CD4-positive, CD25-positive, alpha-beta regulatory T cell (primary cell): ENCODE data around the gene BMP7. TPM values are rescaled to one million over a fixed set of nuclear protein-coding genes. Genes with fewer than 3 reads are reported as not detected.

Source experiments
- ATAC-seq, 2 donors: fragments of 150-1000 bp; cut with Tn5 transposase; one replicate each; pipeline ENCODE4 v1.10.0; 2021; ENCODE audit warnings: low read depth in 2 of 2, moderate number of reproducible peaks in 2 of 2, moderate library complexity in 1 of 2
- DNase-seq, 3 donors: peaks; one replicate each; pipeline versions ENCODE4 v3.0.0 to v3.0.0-alpha.2; 2012 to 2022; ENCODE audit warnings: mixed read lengths in 1 of 3
- H3K27ac ChIP-seq: one replicate; pipeline ENCODE4 v1.7.0; 2013; ENCODE audit warnings: mild to moderate bottlenecking, low read length; ENCODE audit not compliant: insufficient read depth, poor library complexity, severe bottlenecking
- H3K27me3 ChIP-seq: one replicate; pipeline ENCODE4 v1.7.0; 2013; ENCODE audit warnings: low read length; ENCODE audit not compliant: control insufficient read depth, insufficient read depth
- H3K36me3 ChIP-seq: one replicate; pipeline ENCODE4 v1.7.0; 2013; ENCODE audit warnings: mild to moderate bottlenecking, low read length, moderate library complexity; ENCODE audit not compliant: control insufficient read depth, insufficient read depth
- H3K4me1 ChIP-seq: 2 replicates; pipeline ENCODE4 v1.7.0; 2013; ENCODE audit warnings: mild to moderate bottlenecking, low read length; ENCODE audit not compliant: insufficient read depth, control insufficient read depth, poor library complexity, severe bottlenecking
- H3K4me3 ChIP-seq: one replicate; pipeline ENCODE4 v1.7.0; 2013; ENCODE audit warnings: low read depth, mild to moderate bottlenecking, low read length, moderate library complexity
- H3K9me3 ChIP-seq, 2 experiments: 1 replicate in 1 of 2; 2 replicates in 1 of 2; pipeline ENCODE4 v1.7.0; 2013; ENCODE audit warnings: low read length in 2 of 2, mild to moderate bottlenecking in 1 of 2, moderate library complexity in 1 of 2; ENCODE audit not compliant: control insufficient read depth in 2 of 2
- H3K27ac Mint-ChIP-seq, 3 donors: one replicate each; pipeline ENCODE4 v1.8.0; 2020 to 2022; ENCODE audit warnings: mild to moderate bottlenecking in 3 of 3, mixed read lengths in 3 of 3, moderate library complexity in 2 of 3
- H3K27me3 Mint-ChIP-seq: one replicate; pipeline ENCODE4 v1.8.0; 2022; ENCODE audit warnings: mild to moderate bottlenecking, mixed read lengths
- H3K36me3 Mint-ChIP-seq: one replicate; pipeline ENCODE4 v1.8.0; 2020; ENCODE audit warnings: mixed read lengths
- H3K4me1 Mint-ChIP-seq, 4 donors: one replicate each; pipeline ENCODE4 v1.8.0; 2020 to 2022; ENCODE audit warnings: mixed read lengths in 4 of 4, mild to moderate bottlenecking in 1 of 4
- H3K4me3 Mint-ChIP-seq, 4 donors: one replicate each; pipeline ENCODE4 v1.8.0; 2020 to 2022; ENCODE audit warnings: mild to moderate bottlenecking in 4 of 4, mixed read lengths in 4 of 4, moderate library complexity in 3 of 4
- H3K9me3 Mint-ChIP-seq, 7 donors: one replicate each; pipeline ENCODE4 v1.8.0; 2020 to 2022; ENCODE audit warnings: mixed read lengths in 7 of 7, mild to moderate bottlenecking in 3 of 7, moderate library complexity in 2 of 7
- polyA plus RNA-seq, 4 donors: library from polyadenylated mRNA; unstranded; fragments of 300-500 nt; fragmentation: Illumina TruSeq; gene quantifications; one replicate each; pipeline ENCODE4 v1.2.3, GENCODE V29; 2021
- total RNA-seq: library from RNA; stranded (reverse); gene quantifications from one replicate; pipeline ENCODE4 v1.2.3, GENCODE V29; 2022

The BMP7 gene
- total and polyA plus RNA-seq, 5 donors from 2014 or later = not detected

- Histone ChIP-seq H3K9me3 (no peaks in the 10 kb centered on the region), H3K27ac (no peak overlapping the region), H3K4me1 (no peaks in the 10 kb centered on the region), H3K4me3 (no peak overlapping the region), H3K36me3 (no peaks in the 10 kb centered on the region), H3K27me3 (no peaks in the 10 kb centered on the region)
- Mint-ChIP-seq H3K9me3 (no peaks in the 10 kb centered on the region), H3K27me3 (no peaks in the 10 kb centered on the region), H3K4me1 (no peaks in the 10 kb centered on the region), H3K27ac (no peak overlapping the region), H3K36me3 (no peaks in the 10 kb centered on the region), H3K4me3 (no peak overlapping the region)
- ATAC-seq = no peak
- DNase-seq = no peak
Observed at GRCh38 chr20:57187068-57187634, 79.3 kb downstream of the BMP7 start.

GRCh38 chr20:57186192-57186591 is 80.2 kb downstream of the BMP7 start:
- ATAC-seq = no peak
- H3K36me3 Mint-ChIP-seq = no peaks in the 10 kb centered on the region
- H3K4me1 Mint-ChIP-seq = no peaks in the 10 kb centered on the region
- no peaks in the 10 kb centered on the region for H3K9me3 Mint-ChIP-seq
- H3K27me3 Mint-ChIP-seq = no peaks in the 10 kb centered on the region
- Histone ChIP-seq H3K9me3 (no peaks in the 10 kb centered on the region), H3K4me1 (no peaks in the 10 kb centered on the region), H3K27ac (no peak overlapping the region), H3K4me3 (no peak overlapping the region), H3K36me3 (no peaks in the 10 kb centered on the region), H3K27me3 (no peaks in the 10 kb centered on the region)
- peak overlapping the region in 1 of 3 donors; percentile 1 for H3K27ac Mint-ChIP-seq
- H3K4me3 Mint-ChIP-seq = no peak overlapping the region
- DNase-seq = no peak

- no peak overlapping the region for H3K4me3 ChIP-seq
- H3K27ac ChIP-seq = no peak overlapping the region
- Mint-ChIP-seq H3K27me3 (no peaks in the 10 kb centered on the region), H3K4me1 (no peaks in the 10 kb centered on the region), H3K27ac (no peak overlapping the region), H3K36me3 (no peaks in the 10 kb centered on the region), H3K9me3 (no peaks in the 10 kb centered on the region), H3K4me3 (no peak overlapping the region)
- H3K9me3 ChIP-seq = no peaks in the 10 kb centered on the region
- DNase-seq = no peak
- no peaks in the 10 kb centered on the region for H3K4me1 ChIP-seq
- ATAC-seq = no peak
- H3K27me3 ChIP-seq = no peaks in the 10 kb centered on the region
- H3K36me3 ChIP-seq = no peaks in the 10 kb centered on the region
Observed at GRCh38 chr20:57185188-57185743, 81.2 kb downstream of the BMP7 start.

DNA sequence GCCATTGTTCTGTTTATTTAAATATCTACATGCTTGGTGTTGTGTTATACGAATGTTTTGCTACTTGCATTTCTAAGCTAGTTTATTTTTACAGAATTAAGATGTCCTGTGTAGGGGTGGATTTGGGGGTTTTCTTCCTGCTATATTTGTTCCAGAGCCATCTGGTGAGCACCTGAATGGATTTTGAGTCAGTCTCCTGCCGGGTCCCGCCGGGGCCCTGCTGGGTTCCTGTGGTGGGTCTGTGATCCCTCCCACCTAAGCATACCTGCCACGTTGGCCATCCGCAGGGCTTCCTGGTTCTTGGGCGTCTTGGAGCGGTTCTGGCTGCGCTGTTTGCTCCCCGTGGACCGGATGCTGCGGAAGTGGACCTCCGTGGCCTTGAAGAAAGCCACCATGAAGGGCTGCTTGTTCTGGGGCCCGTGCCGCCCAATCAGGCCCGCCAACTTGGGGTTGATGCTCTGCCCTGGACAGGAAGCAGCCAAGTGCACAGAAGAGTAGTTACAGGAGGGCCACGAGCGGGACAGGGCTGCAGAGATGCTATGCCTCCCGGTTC is 82.9 kb downstream of the BMP7 start:
- H3K27me3 ChIP-seq = no peaks in the 10 kb centered on the region
- H3K4me1 ChIP-seq = no peaks in the 10 kb centered on the region
- Mint-ChIP-seq H3K4me3 (no peak overlapping the region), H3K4me1 (no peaks in the 10 kb centered on the region), H3K27me3 (no peaks in the 10 kb centered on the region), H3K27ac (no peak overlapping the region), H3K36me3 (no peaks in the 10 kb centered on the region), H3K9me3 (peaks cover 0 to 4% (median 0%) of the 10 kb centered on the region in 7 donors)
- H3K36me3 ChIP-seq = no peaks in the 10 kb centered on the region
- H3K27ac ChIP-seq = no peak overlapping the region
- no peak for DNase-seq
- ATAC-seq = no peak
- no peaks in the 10 kb centered on the region for H3K9me3 ChIP-seq
- H3K4me3 ChIP-seq = no peak overlapping the region

- no peaks in the 10 kb centered on the region for H3K4me1 Mint-ChIP-seq
- H3K27me3 ChIP-seq = no peaks in the 10 kb centered on the region
- DNase-seq = no peak
Observed at GRCh38 chr20:57181639-57182038, 84.8 kb downstream of the BMP7 start.

DNA sequence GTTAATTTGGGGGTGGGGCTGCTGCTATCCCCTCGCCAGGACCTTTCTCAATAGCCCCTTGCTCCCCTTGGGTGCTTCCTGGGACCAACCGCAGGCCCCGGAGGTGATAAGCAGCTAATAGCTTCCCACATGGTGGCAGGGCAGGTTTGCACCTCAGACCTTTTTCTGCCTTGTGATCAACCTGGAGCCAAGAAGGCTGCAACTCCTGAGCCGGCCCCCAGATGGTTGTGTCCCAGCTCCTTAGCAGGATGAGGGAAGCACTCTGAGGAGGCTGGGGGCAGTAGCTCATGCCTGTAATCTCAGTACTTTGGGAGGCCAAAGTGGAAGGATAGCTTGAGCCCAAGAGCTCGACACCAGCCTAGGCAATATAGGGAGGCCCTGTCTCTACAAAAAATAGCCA is 85.5 kb downstream of the BMP7 start:
- Histone ChIP-seq H3K4me3 (no peak overlapping the region), H3K27ac (no peak overlapping the region), H3K36me3 (no peaks in the 10 kb centered on the region), H3K4me1 (no peaks in the 10 kb centered on the region), H3K27me3 (no peaks in the 10 kb centered on the region), H3K9me3 (no peaks in the 10 kb centered on the region)
- DNase-seq = no peak
- Mint-ChIP-seq H3K36me3 (no peaks in the 10 kb centered on the region), H3K27ac (no peak overlapping the region), H3K4me3 (no peak overlapping the region), H3K4me1 (no peaks in the 10 kb centered on the region), H3K27me3 (no peaks in the 10 kb centered on the region), H3K9me3 (peaks cover 0 to 8% (median 0%) of the 10 kb centered on the region in 7 donors)
- ATAC-seq = no peak

More at GRCh38 chr20:57181639-57182038, 84.8 kb downstream of the BMP7 start:
- Histone ChIP-seq H3K36me3 (no peaks in the 10 kb centered on the region), H3K4me1 (no peaks in the 10 kb centered on the region), H3K9me3 (no peaks in the 10 kb centered on the region), H3K27ac (no peak overlapping the region), H3K4me3 (no peak overlapping the region)
- Mint-ChIP-seq H3K4me3 (no peak overlapping the region), H3K9me3 (peaks cover 0 to 6% (median 0%) of the 10 kb centered on the region in 7 donors), H3K27ac (no peak overlapping the region), H3K27me3 (no peaks in the 10 kb centered on the region), H3K36me3 (no peaks in the 10 kb centered on the region)
- no peak for ATAC-seq

DNA sequence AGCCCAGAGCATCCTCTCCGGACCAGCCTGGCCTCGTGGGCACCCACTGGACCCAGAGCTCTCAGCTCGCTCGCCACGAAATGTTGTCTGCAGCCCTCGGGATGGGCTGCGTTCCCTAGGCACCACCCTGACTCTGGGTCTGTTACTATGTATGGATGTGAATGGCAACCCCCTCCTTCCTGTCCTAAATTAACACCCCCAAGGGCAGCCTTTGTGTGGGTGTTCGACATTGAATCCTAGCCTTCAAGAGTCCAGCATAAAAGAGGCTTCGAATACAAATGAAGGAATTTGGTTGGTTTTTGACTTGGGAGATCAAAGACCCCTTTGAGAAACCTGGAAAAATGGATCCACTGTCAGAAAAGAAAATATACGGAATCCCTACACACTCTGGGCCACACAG is 86.1 kb downstream of the BMP7 start:
- Mint-ChIP-seq H3K36me3 (no peaks in the 10 kb centered on the region), H3K27me3 (no peaks in the 10 kb centered on the region), H3K4me1 (no peaks in the 10 kb centered on the region), H3K4me3 (no peak overlapping the region), H3K9me3 (peaks cover 0 to 8% (median 0%) of the 10 kb centered on the region in 7 donors), H3K27ac (no peak overlapping the region)
- no peaks in the 10 kb centered on the region for H3K9me3 ChIP-seq
- no peaks in the 10 kb centered on the region for H3K4me1 ChIP-seq
- no peaks in the 10 kb centered on the region for H3K27me3 ChIP-seq
- H3K4me3 ChIP-seq = no peak overlapping the region
- H3K27ac ChIP-seq = no peak overlapping the region
- no peaks in the 10 kb centered on the region for H3K36me3 ChIP-seq
- no peak for DNase-seq
- ATAC-seq = no peak

DNA sequence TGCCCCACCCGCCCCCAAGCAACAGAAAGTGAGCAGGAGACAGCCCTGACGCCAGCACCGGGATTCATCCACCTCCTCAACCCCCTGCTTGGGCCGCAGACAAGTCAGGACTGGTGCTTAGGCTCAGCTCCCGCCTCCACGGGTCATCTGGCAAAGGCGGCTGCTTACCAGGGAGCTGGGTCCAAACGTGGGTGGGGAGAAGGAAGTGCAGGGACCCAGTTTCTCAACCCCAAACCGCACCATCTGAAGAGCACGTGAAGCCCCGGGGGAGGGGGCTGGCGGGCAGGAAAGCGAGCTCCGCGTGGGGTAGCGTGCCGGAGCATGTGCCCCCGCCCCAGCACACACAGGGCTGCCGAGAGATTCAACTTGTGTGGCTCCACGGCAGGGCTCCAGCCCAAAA is 87.2 kb downstream of the BMP7 start:
- no peak overlapping the region for H3K27ac Mint-ChIP-seq
- H3K4me1 Mint-ChIP-seq = no peaks in the 10 kb centered on the region
- Histone ChIP-seq H3K27me3 (no peaks in the 10 kb centered on the region), H3K4me1 (no peaks in the 10 kb centered on the region), H3K4me3 (no peak overlapping the region), H3K27ac (no peak overlapping the region), H3K36me3 (no peaks in the 10 kb centered on the region), H3K9me3 (no peaks in the 10 kb centered on the region)
- no peak overlapping the region for H3K4me3 Mint-ChIP-seq
- H3K9me3 Mint-ChIP-seq = peaks cover 0 to 8% (median 0%) of the 10 kb centered on the region in 7 donors
- no peaks in the 10 kb centered on the region for H3K36me3 Mint-ChIP-seq
- no peaks in the 10 kb centered on the region for H3K27me3 Mint-ChIP-seq
- DNase-seq = no peak
- ATAC-seq = no peak
